Hematopoietic multipotent progenitor cell (in vitro differentiated cells): ENCODE results near the gene ARHGAP33. TPM values are rescaled to one million over a fixed set of nuclear protein-coding genes. Genes with fewer than 3 reads are reported as not detected.
A peak's percentile ranks its signal among the peaks of the same experiment; 100 is the strongest.

Experiments used
- DNase-seq, 3 donors: peaks; one replicate each; pipeline ENCODE4 v3.0.0-alpha.2; 2011 to 2015; ENCODE audit warnings: low read depth in 2 of 3, low spot score in 2 of 3
- total RNA-seq: library from RNA; depleted of rRNA; stranded (reverse); fragments of >200 nt; gene quantifications from one replicate; pipeline ENCODE4 v1.2.3, GENCODE V29; 2012

Gene ARHGAP33
- total RNA-seq, 1 donor, result 37.2 TPM

- no peak for DNase-seq
These were observed 1.9 kb downstream of the ARHGAP33 start for GRCh38 chr19:35777086-35777841.

- DNase-seq, result no peak
These were observed 2.6 kb downstream of the ARHGAP33 start for GRCh38 chr19:35777961-35778360.

GRCh38 chr19:35779033-35779432 is 3.7 kb downstream of the ARHGAP33 start:
- DNase-seq, result no peak

DNA sequence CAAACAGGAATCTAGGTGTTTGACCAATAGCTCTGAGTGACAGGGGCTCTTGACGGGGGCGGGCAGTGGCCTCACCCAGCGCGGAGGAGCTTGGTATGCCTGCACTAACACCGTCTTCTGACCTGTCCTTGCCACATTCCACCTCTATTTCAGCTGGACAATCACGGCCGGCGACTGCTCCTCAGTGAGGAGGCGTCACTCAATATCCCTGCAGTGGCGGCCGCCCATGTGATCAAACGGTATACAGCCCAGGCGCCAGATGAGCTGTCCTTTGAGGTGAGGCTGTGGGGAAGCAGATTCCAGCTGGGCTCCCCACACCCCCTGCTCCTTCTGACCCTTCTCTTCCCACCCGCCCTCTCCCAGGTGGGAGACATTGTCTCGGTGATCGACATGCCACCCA is 4.7 kb downstream of the ARHGAP33 start:
- no peak for DNase-seq

DNA sequence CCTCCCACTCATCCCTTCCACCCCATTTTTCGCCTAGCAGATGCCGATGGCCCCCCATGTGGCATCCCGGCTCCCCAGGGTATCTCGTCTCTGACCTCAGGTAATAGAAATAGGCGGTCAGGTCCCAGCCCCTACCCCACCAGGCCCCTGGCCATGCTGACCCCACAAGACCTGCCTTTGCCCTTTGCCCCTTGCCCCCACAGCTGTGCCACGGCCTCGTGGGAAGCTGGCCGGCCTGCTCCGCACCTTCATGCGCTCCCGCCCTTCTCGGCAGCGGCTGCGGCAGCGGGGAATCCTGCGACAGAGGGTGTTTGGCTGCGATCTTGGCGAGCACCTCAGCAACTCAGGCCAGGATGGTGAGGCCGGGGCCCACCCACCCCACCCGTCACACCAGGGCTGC is 5.4 kb downstream of the ARHGAP33 start:
- DNase-seq, result no peak

DNA sequence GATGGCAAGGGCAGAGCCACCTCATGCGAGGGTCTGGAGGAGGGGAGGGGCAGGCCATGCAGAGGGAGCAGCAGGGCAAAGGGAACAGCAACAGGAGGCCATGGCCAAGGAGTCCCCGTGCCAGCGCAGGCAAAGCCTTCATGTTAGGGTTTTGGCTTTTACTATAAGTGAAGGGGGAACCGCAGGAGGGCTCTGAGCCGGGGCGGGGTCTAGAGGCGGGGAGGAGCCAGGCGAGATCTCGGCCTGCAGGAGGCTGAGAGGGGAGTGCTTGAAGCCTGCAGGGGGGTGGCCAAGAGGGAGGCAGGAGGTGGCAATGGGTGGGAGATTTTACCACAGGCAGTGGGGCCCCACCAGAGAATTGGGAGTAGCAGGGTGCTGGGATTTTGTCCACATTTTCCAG is 6.3 kb downstream of the ARHGAP33 start:
- no peak for DNase-seq

DNA sequence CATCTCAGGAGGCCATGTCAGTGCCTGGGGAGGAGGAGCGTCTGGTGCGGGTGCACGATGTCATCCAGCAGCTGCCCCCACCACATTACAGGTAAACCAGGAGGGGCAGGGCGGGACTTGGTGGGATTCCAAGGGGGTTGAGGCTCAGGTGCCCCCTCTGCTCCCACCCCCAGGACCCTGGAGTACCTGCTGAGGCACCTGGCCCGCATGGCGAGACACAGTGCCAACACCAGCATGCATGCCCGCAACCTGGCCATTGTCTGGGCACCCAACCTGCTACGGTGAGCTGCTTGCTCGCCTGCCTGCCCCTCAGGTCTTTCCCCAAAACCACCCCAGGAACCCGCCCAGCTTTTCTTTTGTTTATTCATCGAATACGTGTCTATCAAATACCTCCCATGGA is 7.2 kb downstream of the ARHGAP33 start:
- no peak for DNase-seq

DNA sequence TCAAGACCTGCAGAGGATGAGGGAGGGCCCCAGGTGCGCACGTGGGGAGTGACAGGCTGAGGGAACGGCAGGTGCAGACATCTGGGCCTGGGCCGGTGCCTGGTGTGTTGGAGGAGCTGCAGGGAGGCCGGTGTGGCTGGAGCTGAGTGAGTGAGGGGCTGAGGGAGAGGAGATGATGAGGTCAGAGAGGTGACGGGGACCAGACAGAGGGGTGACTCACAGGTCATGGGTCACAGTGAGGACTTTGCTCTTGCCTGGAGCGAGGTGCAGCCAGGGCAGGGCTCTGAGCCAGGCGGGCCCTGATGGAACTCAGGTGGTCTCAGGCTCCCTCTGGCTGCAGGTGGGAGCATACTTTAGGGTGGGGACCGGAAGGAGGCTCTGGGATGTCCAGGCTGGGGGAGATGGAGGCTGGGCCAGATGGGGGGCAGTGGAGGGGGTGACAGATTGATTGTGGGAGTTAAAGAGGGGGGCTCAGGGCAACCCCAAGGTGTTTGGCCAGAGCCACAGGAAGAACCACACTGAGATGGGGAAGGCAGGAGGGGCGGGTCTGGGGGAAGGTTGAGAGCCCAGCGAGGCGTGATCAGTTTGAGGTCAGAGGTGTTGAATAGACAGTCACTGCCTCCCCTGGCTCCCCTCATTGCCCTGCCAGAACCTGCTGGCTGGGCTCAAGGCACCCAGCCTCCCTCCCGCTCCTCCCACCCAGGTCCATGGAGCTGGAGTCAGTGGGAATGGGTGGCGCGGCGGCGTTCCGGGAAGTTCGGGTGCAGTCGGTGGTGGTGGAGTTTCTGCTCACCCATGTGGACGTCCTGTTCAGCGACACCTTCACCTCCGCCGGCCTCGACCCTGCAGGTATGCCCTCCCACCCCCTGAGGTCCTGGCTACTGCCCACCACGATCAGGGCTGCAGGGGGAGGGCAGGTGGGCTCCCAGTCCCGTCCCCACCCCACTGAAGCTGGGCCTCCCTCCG is 8.4 kb downstream of the ARHGAP33 start:
- DNase-seq, result no peak

DNA sequence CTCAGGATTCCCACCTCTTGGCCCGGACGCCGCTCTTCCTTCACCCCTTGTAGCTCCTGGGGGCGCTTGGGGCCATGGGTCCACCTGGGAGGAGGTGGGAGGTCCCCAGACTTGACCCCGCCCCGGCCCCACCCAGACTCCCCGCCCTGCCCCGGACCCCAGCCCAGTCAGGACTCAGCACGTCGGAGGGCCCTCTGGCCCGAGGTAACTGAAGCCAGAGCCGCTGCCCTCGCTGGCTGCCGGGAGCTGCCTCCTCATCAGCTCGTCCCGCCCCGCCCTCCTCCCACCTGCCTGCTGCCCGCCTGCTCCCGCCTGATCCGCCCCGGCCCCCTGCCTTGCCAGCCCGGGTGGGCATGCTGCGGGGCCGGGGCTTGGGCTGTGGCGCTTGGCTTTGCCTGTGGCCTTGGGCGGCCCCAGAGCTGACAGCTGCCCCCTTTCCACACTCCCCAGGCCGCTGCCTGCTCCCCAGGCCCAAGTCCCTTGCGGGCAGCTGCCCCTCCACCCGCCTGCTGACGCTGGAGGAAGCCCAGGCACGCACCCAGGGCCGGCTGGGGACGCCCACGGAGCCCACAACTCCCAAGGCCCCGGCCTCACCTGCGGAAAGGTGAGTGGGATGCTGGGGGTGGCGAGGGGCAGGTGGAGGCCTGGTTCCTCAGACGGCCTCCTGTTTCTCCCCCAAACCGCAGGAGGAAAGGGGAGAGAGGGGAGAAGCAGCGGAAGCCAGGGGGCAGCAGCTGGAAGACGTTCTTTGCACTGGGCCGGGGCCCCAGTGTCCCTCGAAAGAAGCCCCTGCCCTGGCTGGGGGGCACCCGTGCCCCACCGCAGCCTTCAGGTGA is 9.4 kb downstream of the ARHGAP33 start:
- no peak for DNase-seq

GRCh38 chr19:35785339-35785627 is 9.9 kb downstream of the ARHGAP33 start:
- DNase-seq, result no peak

DNA sequence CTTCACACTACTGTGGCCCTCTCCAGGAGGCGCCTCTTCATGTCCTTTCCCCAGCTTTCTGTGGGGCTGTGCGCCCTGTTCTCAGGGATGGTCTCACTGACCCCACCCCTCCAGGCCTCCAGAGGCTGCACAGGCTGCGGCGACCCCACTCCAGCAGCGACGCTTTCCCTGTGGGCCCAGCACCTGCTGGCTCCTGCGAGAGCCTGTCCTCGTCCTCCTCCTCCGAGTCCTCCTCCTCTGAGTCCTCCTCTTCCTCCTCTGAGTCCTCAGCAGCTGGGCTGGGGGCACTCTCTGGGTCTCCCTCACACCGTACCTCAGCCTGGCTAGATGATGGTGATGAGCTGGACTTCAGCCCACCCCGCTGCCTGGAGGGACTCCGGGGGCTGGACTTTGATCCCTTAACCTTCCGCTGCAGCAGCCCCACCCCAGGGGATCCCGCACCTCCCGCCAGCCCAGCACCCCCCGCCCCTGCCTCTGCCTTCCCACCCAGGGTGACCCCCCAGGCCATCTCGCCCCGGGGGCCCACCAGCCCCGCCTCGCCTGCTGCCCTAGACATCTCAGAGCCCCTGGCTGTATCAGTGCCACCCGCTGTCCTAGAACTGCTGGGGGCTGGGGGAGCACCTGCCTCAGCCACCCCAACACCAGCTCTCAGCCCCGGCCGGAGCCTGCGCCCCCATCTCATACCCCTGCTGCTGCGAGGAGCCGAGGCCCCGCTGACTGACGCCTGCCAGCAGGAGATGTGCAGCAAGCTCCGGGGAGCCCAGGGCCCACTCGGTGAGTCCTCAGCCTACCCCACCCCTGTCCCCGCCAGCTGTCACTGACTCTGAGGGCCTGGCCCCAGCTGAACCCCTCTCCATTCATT is 11.2 kb downstream of the ARHGAP33 start:
- DNase-seq, result no peak

GRCh38 chr19:35787227-35787799 is 11.9 kb downstream of the ARHGAP33 start:
- DNase-seq, result no peak

DNA sequence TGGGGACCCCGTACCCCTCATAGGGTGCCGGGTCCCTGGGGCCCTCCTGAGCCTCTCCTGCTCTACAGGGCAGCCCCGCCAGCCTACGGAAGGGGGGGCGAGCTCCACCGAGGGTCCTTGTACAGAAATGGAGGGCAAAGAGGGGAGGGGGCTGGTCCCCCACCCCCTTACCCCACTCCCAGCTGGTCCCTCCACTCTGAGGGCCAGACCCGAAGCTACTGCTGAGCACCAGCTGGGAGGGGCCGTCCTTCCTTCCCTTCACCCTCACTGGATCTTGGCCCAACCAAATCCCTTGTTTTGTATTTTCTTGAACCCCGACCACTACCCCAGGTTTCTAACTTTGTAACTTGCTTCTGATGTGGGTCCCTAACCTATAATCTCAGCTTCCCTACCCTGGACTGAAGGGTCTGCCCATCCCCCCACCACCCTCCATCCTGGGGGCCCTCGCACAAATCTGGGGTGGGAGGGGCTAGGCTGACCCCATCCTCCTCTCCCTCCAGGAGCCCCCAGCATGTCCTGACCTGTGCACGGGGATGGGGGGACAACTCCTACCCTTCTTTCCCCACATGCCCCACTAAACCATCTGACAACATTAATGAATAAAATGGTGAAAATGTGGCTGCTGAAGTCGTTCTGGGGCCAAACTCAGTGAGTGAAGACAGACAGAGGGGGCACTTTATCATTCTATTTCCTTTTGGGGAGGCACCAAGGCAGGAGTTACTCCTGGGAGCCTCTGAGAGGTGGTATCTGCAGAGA is 13.0 kb downstream of the ARHGAP33 start:
- no peak for DNase-seq

DNA sequence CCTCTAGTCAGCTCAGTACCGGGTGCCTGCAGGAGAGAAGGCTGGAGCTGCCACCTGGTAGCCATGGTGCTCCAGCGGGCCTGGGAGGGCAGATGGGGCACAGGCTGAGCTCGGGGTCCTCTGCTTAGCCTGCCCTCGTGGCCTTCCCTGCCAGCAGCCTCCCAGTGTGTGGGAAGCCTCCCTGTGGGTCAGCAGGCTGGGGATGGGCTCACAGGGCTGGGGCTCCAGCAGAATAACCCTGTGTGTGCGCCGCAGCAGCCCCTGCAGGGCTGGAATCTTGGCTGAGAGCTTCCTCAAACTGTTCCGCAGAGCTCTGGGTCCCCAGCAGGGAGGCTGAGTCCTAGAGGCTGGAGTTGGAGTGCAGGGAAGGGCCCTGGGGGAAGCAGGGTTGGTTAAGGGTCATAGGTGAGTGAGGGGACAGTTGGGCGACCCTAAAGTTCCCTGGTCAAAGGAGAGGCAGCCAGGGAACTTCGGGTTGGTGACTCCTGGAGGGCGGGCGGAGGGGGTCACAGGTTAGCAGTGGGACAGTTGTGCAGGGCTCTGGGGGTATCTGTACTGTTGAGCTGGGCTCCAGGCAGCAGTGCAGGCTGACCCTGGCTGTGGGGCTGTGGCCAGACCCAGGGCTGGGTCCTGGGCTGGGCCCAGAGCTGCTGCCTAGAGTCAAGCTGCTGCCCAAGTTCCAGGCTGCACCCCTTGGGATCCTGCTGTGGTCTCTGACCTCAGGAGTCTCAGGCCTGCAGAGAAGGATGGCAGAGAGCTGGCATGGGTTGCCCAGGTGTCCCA is 14.0 kb downstream of the ARHGAP33 start:
- DNase-seq, result no peak

DNA sequence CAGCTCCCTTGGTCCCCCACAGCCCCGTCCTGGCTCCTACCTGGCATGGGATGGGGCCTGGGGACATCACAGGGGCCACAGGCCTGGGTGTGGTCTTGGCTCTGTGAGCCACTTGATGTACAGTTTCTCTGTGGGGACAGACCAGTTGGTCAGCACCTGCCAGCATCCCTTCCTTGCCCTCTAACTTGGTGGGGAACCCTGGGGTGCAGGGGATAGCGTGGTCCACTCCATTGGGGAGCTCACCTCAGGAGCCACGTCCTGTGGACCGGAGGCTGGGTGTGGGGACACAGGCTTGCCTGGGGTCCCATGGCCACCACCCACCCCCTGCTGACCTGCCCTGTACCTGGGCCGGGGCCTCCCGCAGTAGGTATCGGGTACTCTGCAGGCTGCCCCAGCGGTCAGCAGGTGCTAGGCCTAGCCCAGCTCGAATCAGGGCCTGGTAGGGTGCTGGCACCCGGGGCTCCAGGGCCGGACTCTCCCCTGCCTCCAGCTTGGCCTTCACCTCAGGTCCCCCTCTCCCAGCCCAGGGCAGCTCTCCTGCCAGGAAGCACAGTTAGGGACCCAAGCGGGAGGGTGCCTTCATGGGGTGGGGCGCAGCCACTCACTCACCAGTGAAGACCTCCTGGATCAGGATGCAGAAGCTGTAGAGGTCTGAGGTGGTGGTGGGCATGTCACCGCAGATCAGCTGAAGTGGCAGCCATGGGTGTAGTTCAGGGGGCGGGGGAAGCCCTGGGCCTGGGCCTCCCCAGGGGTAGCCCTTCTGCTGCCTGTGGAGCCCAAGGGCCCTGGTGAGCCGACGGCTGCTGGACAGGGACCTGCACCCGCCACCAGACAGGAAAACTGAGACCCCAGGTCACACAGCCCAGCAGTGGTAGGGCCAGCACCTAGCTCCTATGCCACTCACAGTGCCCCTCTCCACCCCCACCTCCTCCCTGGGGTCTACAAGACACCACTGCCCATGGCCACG is 14.9 kb downstream of the ARHGAP33 start:
- DNase-seq, result no peak

- peak in 2 of 3 donors; percentile 11 to 15 for DNase-seq
These were observed 15.8 kb downstream of the ARHGAP33 start for GRCh38 chr19:35790981-35791813.
